NAMALWA (cell line): ENCODE measurements around the gene SAFB.
A peak's percentile ranks its signal among the peaks of the same experiment; 100 is the strongest.

Source experiments
- DNase-seq: peaks from one replicate; pipeline ENCODE4 v3.0.0-alpha.2; 2015; ENCODE audit warnings: low spot score

Gene SAFB

GRCh38 chr19:5622465-5623396 is at the start of gene SAFB, which contains the start of gene SAFB2:
Gene SAFB, plus strand, starts transcription at chr19:5623083. Its CDS starts 123 bp downstream, at chr19:5623206.
Gene SAFB2, minus strand, starts transcription at chr19:5622776. Its CDS starts 61 bp downstream, at chr19:5622715.
- peak; percentile 100 for DNase-seq

- DNase-seq, result no peak
Measured at GRCh38 chr19:5575590-5575989, 47.3 kb upstream of the SAFB start.

- peak; percentile 83 for DNase-seq
Measured at GRCh38 chr19:5578097-5578846, 44.6 kb upstream of the SAFB start.

GRCh38 chr19:5579286-5579685 is 43.6 kb upstream of the SAFB start:
- DNase-seq, result no peak

GRCh38 chr19:5579697-5580096 is 43.2 kb upstream of the SAFB start:
- DNase-seq, result no peak

DNA sequence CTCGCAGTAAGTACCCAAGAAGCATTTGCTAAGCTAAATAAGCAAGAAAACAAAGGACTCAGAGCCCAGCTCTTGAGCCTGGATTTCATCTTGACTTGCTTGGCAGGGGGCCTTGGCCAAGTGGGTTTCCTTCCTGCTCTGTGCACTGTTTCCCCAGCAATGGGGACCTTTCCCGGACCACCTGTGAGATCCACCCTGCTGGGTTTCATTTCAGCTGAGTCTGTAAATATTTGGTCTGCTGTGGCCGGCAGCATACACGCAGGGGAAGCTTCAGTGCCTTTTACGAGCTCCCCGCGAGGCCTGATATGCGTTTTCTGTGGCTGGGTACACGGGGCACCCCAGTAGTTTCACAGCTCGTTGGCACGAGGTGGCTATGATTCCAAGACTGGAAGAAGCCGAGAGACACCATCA is 42.7 kb upstream of the SAFB start:
- DNase-seq, result no peak

- no peak for DNase-seq
Measured at GRCh38 chr19:5585461-5586299, 37.2 kb upstream of the SAFB start.

DNA sequence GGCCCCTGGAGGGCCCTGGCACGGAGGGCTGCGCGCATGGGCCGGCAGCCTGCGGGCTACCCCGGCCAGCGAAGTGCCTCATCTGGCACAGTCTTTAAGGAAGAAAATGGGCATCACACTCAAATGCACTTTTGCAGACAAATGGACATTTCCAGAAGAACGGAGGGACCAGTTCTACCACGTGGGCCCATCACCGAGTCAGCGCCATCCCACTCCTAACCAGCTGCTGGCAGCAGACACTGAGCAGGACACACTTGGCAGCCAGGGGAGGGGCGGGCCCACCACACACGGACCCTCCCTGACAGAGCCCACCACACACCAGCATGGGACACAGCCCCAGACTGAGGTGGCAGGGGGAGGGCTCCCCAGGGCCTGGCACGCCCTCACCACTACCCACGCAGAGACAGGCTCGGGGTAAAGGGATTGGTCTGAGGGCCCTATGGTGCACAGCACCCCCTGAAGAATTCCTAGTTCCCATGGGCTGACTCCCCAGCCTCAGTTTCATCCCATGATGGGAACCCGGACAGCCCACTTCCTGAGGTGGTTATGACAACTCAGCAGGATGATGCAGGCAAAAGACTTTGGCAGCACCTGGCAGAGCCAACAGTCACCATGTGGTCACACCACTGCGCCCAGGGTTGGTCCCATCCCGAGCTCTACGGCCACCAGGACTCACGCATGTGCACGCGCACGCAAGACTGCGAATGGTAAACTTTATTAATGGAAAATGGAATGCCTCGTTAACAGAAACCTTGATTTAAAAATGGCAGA is 36.4 kb upstream of the SAFB start:
- no peak for DNase-seq

- no peak for DNase-seq
Measured at GRCh38 chr19:5587071-5587455, 35.8 kb upstream of the SAFB start.

DNA sequence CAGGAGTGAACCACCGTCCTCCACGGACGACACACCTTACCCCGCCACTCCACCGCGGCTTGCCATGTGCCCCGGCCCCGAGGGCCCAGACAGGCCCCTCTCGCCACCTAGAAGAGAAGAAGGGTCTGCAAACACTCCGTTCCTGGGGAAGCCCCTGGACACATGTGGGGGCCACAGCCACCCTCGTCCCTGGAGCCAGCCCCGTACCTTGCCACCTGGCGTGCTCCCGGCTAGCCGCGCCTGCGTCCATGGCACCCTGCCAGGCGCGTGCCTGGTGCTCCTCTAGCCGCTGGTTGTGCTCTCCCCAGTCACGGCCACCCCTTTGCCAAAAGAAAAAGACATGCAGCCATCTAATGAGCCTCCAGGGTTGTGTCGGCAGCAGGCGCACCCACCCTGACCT is 35.2 kb upstream of the SAFB start:
- DNase-seq, result no peak

DNA sequence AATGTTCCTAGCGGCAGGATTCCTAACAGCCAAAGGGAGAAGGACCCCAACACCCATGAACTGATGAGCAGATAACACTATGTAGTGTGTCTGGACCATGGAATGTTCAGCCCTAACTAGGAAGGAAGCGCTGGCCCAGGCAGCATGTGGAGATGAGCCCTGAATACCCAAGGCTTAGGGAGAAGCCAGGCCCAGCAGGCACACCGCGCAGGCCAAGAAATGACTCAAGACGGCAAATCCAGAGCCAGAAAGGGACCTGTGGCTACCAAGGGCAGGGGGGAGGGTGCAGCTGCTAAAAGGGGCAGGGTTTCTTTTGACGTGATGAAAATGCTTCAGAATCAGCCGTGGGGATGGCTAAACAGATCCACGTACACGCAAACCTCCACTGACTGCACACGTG is 34.4 kb upstream of the SAFB start:
- no peak for DNase-seq

DNA sequence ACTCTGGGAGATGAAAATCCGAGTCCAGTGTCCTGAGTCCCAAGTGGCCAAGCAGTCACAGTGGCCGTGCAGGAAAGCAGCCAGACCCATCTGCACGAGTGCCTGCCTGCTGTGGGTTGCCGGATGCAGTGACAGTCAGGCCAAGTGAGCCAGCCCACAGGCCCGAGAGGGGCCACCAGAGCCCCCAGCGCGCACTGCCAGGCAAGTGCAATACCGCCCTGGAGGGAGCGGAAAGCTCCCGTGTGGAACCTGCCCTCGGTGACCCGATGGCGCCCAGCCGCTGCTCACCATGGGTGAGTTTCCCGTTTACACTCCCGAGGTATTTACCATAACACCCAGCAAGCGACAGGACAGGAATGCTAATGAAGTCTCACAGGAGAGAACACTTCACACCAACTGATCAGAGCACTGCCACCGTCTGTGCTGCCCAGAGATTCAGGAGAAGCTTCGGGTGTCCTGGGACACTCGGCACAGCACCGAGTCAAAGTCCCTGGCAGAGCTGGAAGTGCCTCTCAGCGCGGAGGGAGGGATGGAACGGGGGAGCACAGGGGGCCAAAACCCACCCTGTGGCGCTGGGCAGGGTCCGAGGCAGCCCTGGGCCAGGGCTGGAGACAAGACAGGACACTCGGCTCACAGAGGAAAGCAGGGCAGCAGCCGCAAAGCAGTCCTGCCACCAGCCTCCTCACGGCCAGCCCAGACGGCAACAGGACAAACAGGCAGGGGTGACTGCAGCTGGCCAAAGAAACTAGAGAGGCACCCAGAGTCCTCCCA is 33.8 kb upstream of the SAFB start:
- no peak for DNase-seq

GRCh38 chr19:5590151-5590864 is 32.6 kb upstream of the SAFB start:
- no peak for DNase-seq

DNA sequence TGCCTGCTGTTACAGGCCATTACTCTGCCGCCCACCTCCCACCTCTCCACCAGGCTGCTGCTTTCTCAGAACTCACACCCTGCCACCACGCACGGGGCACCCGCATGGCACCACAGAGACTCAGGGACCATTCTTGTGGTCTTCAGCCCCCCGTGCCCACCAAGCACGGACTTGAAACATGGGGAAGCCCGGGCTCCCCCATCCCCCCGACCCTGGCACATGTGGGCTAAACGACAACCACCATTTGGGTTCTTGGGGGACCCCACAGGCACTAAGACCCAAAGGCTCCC is 32.1 kb upstream of the SAFB start:
- no peak for DNase-seq

DNA sequence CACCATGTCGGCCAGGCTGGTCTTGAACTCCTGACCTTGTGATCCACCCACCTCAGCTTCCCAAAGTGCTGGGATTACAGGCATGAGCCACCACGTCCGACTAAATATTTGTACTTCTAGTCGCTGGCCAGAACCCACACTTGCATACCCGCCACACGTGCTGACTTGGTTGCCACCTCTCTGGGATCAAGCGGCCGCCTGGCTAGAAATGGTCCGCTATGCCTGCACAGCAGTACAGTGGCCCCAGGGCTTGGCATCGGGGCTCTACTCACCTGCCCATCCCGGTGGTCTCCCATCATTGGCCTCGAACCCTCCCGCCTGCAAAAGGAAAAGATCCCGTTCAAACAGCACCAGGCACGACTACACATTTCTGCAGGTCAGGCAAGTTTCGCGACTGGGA is 31.4 kb upstream of the SAFB start:
- no peak for DNase-seq

- no peak for DNase-seq
Measured at GRCh38 chr19:5592531-5593342, 30.1 kb upstream of the SAFB start.

GRCh38 chr19:5593343-5594255 is 29.3 kb upstream of the SAFB start:
- DNase-seq, result no peak

GRCh38 chr19:5594521-5594950 is 28.3 kb upstream of the SAFB start:
- no peak for DNase-seq
